ENCODE results near the gene DNAH6. TPM values are rescaled to one million over a fixed set of nuclear protein-coding genes. Genes with fewer than 3 reads are reported as not detected.
A peak's percentile ranks its signal among the peaks of the same experiment; 100 is the strongest.
"Not testable (repeated sequence)": the region's sequence is repeated elsewhere in the genome, so short reads cannot be mapped to it uniquely, and the experiment has no call there.

DNAH6 gene
- polyA plus RNA-seq, 10 donors = 0.08 to 0.39 (median 0.18) TPM

- not testable (repeated sequence) for DNase-seq
Observed at GRCh38 chr2:84511024-84511423, 5.3 kb upstream of the DNAH6 start.

DNA sequence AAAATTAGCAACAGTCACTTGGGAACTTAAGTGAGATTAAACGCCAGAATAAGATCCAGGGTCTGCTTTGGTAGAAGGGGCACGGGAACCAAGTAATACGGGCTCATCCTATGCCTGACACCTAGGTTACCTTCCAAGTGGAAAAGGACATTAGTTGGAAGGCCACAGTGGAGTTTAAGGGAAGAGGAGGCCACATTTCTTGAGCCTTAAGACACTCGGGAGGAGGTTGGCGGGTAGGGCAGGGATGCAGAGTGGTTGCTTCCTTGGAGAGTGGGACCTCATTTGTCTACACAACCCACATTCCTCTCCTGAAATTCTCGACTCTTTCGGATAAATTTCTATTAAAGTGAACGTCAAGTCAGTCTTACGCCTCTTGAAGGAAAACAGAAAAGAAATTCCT, 510 bp upstream of the DNAH6 start:
- no peak for DNase-seq

- no peak for DNase-seq
Observed at GRCh38 chr2:84519332-84519957, 3.1 kb downstream of the DNAH6 start.

GRCh38 chr2:84526562-84526961, 10.3 kb downstream of the DNAH6 start:
- DNase-seq = no peak

DNA sequence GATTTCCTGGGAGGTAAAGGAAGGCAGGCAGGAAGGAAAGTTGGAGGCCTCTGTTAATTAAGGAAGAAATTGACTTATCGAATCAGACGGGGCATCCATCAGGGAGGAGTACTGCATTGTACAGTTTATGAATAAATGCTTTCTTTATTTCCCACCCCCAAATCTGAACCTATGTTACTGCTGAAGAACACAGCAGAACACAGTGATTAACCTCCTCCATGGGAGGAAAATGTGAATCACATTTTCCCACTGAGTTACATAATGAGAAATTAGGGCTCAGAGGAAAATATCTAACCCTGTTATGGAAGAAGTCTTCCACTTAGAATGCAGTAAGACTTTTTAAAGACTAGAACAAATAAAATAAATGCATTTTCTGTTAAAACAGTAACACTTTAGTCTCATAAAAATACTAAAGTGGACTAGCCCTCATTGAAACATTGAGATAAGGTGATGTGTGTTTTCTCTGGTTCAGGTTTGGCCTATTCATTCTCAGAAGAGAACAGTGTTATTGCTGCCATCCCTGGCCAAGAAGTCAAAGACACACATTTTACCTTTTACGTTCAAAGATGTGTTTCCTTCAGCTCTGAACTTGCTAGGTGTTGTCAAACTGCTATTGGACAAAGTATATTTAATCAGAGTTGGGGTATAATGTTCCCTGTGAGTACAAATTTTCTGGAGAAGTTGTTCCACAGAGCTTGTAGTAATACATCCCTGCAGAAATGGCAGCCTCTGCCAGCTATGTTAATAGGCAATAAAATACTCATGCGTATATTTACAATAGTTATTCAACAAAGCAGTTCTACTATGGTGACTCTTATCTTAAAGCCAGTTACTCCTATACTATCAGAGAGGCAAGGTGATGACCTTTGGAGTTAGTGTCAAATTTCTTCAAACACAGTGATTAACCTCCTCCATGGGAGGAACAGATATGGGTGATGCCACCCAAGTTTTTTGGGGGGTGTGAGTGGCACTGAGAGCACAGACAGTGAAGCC, 11.1 kb downstream of the DNAH6 start:
- no peak for DNase-seq

- no peak for DNase-seq
Observed at GRCh38 chr2:84532291-84532690, 16.0 kb downstream of the DNAH6 start.

DNA sequence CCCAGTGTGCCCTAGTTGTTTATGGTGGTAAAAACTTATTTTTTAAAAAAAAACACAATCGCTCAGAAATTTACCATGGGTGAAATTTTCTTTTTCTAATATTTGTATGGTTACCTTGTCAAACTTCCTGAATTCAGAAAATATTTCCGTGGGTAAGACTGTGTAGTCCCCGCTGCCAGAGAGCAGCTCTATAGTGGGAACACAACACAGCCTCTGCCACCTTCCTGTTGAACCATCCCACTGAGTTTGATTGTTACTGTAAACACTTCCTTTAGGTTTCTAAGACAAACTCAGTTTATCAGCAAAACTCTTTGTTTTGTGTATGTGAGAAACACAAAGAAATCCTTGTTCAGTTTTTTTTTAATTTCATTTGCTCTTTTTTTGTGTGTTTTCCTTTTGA, 17.9 kb downstream of the DNAH6 start:
- DNase-seq = no peak

DNA sequence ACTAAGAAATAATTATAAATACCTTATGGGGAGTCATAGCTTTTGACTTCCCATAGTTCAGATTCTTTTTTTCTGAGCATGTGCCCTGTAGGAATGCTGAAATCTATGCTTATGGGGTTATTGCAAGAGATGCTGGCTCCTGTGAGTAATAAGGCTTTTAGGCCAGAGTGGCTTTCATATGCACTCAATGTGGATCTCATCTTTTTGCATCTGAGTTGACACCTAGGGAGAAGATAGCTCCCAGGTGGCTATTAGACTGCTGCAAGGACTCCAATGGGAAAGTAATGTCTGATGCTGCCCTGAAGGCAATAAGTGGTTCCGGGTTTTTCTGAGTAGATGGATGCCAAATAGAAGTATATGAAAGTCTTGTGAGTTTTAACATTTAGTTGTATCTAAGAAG, 21.0 kb downstream of the DNAH6 start:
- DNase-seq = no peak

DNA sequence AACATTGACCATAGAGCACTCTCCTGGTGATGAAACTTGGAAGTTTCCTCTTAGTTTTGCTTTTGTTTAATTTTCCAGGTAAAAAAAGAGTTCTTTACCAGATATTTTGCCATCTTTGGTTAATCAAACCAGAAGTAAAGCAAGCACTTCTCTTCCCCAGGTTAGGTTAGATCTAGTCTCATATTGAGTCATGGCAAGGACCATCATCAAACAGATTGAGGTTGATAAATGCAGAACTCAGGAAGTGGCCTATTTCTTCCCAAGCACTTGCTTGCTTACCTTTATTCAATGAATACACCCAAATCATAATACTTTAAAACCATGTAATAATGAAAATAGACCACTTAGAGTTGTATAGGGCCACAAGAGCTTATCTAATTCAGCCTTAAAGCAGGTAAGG, 23.4 kb downstream of the DNAH6 start:
- DNase-seq = no peak

- no peak for DNase-seq
Observed at GRCh38 chr2:84545005-84545404, 28.7 kb downstream of the DNAH6 start.

- no peak for DNase-seq
Observed at GRCh38 chr2:84546551-84546950, 30.3 kb downstream of the DNAH6 start.

DNA sequence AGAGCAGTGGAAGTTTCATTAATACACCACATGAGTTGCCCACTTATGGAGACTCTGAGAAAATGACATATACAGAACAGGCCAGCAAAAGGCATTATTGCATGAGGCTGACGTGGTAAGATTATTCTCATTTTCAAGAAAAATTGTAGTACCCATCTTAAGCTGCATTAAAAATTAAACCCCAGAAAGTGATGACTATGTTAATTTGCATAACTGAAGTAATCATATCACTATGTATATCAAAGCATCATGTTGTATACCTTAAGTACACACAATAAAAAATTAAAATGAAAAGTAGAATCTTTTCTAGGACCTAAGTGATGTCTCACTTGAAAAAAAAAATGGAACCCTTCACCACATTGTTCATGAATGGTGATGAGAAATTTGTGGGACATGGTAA, 32.0 kb downstream of the DNAH6 start:
- no peak for DNase-seq

DNA sequence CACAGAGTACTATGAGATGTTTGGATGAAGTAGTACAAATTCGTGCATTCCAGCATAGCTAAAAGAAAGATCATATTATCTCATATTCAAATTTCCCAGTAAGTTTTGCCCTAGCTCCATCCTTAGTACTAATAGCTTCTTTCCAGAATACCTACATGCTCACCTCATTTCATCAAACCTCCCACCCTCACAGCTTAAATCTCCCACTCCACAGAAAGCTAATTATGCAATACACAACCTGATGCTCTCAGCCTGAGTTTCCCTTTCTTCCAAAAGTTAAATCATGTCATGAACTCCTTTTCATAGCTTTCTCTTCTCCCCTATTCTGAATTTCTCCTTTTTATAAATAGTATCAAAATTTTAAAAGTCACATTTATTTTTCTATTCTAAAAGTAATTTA, 34.6 kb downstream of the DNAH6 start:
- no peak for DNase-seq

DNA sequence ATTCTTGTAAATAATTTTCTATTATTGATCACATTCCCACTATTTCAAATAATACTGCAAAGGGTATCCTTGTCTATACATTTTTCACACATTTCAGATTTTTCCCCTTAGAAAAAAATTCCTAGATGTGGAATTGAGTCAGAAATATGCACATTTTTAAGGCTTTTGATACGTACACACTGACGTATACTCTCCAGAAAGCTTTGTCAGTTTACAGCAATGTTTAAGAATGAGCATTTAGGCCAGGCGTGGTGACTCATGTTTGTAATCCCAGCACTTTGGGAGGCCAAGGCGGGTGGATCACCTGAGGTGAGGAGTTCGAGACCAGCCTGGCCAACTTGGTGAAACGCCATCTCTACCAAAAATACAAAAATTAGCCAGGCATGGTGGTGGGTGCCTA, 35.2 kb downstream of the DNAH6 start:
- not testable (repeated sequence) for DNase-seq

DNA sequence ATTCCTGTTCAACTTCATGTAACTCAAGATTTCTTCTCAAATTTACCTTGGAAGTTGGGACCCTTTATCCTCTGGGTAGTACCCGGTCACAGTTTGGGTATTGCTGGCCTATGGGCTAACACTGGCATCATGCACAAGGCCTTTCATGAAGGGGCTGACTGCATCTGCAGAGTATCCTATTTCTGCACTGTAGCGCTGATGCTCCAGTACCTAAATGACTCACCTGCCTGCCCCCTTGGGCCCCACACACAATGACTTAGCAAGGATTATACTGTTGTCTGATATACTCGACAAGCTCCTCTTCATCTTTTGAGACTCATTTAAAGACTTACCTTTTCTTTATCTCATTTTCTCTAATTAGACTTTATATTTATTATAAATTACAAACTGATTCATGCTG, 39.9 kb downstream of the DNAH6 start:
- DNase-seq = no peak

GRCh38 chr2:84559838-84560237, 43.5 kb downstream of the DNAH6 start:
- no peak for DNase-seq

DNA sequence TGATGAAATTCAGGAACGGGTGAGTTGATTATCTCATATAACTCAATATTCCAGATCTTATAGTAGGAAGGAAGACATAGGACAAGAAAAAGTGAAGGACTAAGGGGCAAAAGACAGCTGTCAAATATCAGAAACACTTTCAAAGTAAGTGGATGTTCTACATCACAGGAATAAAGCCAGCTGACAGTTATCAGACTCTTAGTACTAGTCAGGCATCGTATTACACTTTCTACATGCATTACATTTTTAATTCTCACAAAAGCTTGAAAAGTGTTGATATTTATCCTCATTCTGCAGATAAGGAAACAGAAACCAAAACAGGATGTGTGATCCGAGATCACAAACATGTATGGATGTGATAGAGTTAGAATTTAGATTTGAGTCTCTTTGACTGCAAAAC, 63.4 kb downstream of the DNAH6 start:
- no peak for DNase-seq

- DNase-seq = no peak
Observed at GRCh38 chr2:84603911-84604310, 87.6 kb downstream of the DNAH6 start.

DNA sequence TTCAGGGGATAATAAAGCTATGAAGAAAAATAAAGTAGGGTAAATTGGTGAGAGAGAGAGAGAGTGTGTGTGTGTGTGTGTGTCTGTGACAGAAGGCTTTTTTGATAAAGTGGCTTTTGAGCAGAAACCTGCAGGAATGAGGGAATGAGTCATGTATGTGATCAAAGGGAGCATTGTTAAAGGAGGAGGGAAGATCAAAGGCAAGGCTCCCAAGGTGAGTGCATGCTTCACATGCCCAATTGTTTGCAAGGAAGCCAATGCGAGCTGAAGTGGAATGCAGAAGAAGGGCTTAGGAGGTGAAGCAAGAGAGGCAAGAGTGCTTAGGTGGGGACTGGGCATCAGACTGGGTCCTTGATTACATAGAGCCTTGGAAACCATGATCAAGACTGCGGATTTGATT, 96.8 kb downstream of the DNAH6 start:
- no peak for DNase-seq

DNA sequence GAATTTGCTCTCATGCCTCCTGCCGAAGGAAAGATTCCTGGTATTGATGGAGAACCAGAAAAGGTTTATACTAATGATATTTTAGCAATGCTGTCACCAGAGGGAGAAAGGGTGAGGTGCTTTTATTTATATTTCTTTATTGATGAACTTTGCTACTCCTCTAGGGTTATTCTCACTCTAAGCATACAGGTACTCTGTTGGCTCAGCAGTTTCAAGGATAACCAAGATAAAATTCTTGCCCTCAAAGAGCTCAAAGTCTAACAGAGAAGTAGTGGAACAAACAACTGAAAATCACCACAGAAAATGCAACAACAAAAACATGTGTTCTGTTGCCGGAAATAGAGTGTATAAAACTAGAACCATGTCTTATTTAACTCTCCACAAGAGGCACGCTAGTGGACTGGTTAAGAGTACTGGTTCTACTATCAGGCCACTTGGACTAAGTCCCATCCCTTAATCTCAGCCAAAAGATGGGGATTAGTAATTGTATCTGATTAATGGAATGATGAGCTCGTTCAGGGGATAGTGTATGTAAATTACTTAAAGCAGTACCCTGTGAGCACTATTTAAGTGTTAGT, 103.6 kb downstream of the DNAH6 start:
- DNase-seq = no peak

DNA sequence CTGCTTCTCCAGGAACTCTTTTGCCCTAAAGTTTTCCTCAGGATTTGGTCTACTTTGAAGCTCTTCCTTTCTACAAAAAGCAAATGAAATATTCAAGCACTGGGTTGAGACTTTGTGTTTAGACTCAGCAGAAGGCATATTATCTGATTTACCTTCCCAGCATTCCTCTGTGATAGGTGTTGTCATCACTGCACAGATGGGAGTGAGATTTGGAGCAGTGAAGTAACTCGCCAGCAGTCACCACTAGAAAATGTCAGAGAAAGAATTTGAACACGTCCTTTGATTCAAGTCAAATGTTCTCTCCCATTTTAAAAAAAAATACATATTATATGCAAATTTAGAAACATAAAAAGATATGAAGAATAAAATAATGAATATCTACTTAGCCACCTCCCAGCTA, 112.2 kb downstream of the DNAH6 start:
- no peak for DNase-seq

- no peak for DNase-seq
Observed at GRCh38 chr2:84629550-84629949, 113.3 kb downstream of the DNAH6 start.

DNA sequence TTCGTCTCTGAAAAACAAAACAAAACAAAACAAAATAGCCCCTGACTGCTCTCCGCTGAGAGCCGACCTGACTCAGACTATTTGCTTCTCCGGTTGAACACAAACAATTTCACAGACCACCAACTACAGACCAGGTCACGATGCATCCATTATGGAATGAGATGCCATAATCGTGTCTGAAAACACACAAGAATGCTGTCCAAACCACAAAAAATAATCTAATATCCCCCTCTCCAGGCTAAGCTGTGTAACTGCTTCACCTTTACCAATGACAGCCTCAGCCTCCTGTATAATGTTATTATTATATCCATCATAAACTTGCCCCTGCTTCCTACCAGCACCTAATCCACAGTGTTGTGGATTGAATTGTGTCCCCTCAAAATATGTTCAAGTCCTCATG, 114.7 kb downstream of the DNAH6 start:
- peak; percentile 4 to 17 (median 14) for DNase-seq
